SK-N-SH (cell line): ENCODE data around the gene SLC43A3. TPM values are rescaled to one million over a fixed set of nuclear protein-coding genes. Genes with fewer than 3 reads are reported as not detected.
"Not testable (repeated sequence)": the region's sequence is repeated elsewhere in the genome, so short reads cannot be mapped to it uniquely, and the experiment has no call there.

Experiments used
- CTCF ChIA-PET: fragments of 300-600, 350-600 bp; formaldehyde crosslinking; extraction: SDS; loops from one replicate; lab custom pipeline; 2021; lab: Yijun Ruan, JAX
- POLR2A ChIA-PET: fragments of 350-600 bp; sonication (Branson Sonifier 250); formaldehyde crosslinking; extraction: SDS; loops from one replicate; lab custom pipeline; 2020; ENCODE audit warnings: antibody characterized with exemption, inconsistent platforms; lab: Yijun Ruan, JAX
- DNase-seq: peaks from one replicate; pipeline ENCODE4 v3.0.0; 2012
- H2AFZ ChIP-seq: fragments of 200-600 bp; sonication (generic); 2 replicates; pipeline ENCODE4 v1.8.1; 2016; ENCODE audit warnings: antibody characterized with exemption, mild to moderate bottlenecking, low read depth
- H3F3A ChIP-seq: fragments of 200-600 bp; sonication (generic); replicated peaks from 2 replicates; pipeline ENCODE3; 2016; ENCODE audit warnings: antibody characterized with exemption, mild to moderate bottlenecking; ENCODE audit not compliant: insufficient read depth
- H3K27ac ChIP-seq, 2 experiments: fragments of 200-500 bp in 1 of 2; fragments of 200-600 bp in 1 of 2; sonication (Bioruptor generic) in 1 of 2; sonication (generic), shearing (Covaris generic) in 1 of 2; 2 replicates each; pipeline versions ENCODE4 v1.5.1 to v1.6.1; 2014 to 2016; ENCODE audit warnings: low read depth in 2 of 2, inconsistent platforms in 1 of 2, low read length in 1 of 2, mild to moderate bottlenecking in 1 of 2, mixed read lengths in 1 of 2
- H3K27me3 ChIP-seq: fragments of 200-600 bp; sonication (generic), shearing (Covaris generic); 2 replicates; pipeline ENCODE4 v1.6.1; 2016; ENCODE audit warnings: mixed run types; ENCODE audit not compliant: insufficient read depth
- H3K36me3 ChIP-seq, 2 experiments: fragments of 200-500 bp in 1 of 2; fragments of 200-600 bp in 1 of 2; sonication (Bioruptor generic) in 1 of 2; sonication (generic) in 1 of 2; replicated peaks in 1 of 2; 2 replicates each; pipeline versions ENCODE3 to v1.5.1; 2014 to 2016; ENCODE audit warnings: low read length in 1 of 2, mild to moderate bottlenecking in 1 of 2; ENCODE audit not compliant: insufficient read depth in 2 of 2, control insufficient read depth in 1 of 2
- H3K4me1 ChIP-seq, 2 experiments: fragments of 200-500 bp in 1 of 2; fragments of 200-600 bp in 1 of 2; sonication (Bioruptor generic) in 1 of 2; sonication (generic), shearing (Covaris generic) in 1 of 2; 2 replicates each; pipeline versions ENCODE4 v1.5.1 to v1.6.1; 2014 to 2016; ENCODE audit warnings: low read depth in 1 of 2, low read length in 1 of 2, mixed run types in 1 of 2; ENCODE audit not compliant: insufficient read depth in 2 of 2, control insufficient read depth in 1 of 2
- H3K4me2 ChIP-seq: fragments of 200-600 bp; sonication (generic), shearing (Covaris generic); 2 replicates; pipeline ENCODE4 v1.6.1; 2017; ENCODE audit warnings: mixed run types
- H3K4me3 ChIP-seq, 2 experiments: fragments of 200-500 bp in 1 of 2; fragments of 200-600 bp in 1 of 2; sonication (Bioruptor generic) in 1 of 2; sonication (generic), shearing (Covaris generic) in 1 of 2; 2 replicates each; pipeline versions ENCODE4 v1.5.1 to v1.8.1; 2014 to 2016; ENCODE audit warnings: low read depth in 2 of 2, inconsistent platforms in 1 of 2, low read length in 1 of 2, mild to moderate bottlenecking in 1 of 2, mixed read lengths in 1 of 2, moderate library complexity in 1 of 2
- H3K79me2 ChIP-seq: fragments of 200-600 bp; sonication (generic); 2 replicates; pipeline ENCODE4 v1.8.1; 2017; ENCODE audit warnings: mild to moderate bottlenecking; ENCODE audit not compliant: insufficient read depth
- H3K9ac ChIP-seq: fragments of 200-600 bp; sonication (generic); 2 replicates; pipeline ENCODE4 v1.6.1; 2017; ENCODE audit warnings: mixed run types
- H3K9me2 ChIP-seq: fragments of 200-600 bp; sonication (generic); 2 replicates; pipeline ENCODE4 v1.6.1; 2017; ENCODE audit warnings: mixed run types
- H3K9me3 ChIP-seq: fragments of 200-600 bp; sonication (generic); 2 replicates; pipeline ENCODE4 v1.6.1; 2017; ENCODE audit warnings: mixed run types, mild to moderate bottlenecking, moderate library complexity
- H4K20me1 ChIP-seq: fragments of 200-600 bp; sonication (generic); 2 replicates; pipeline ENCODE4 v1.6.1; 2017; ENCODE audit warnings: mild to moderate bottlenecking, mixed run types; ENCODE audit not compliant: insufficient read depth
- EP300 ChIP-seq, 2 experiments: IDR thresholded peaks; 2 replicates each; pipeline versions ENCODE4 v1.4.0 to v1.6.1; 2012; ENCODE audit warnings: borderline replicate concordance in 1 of 2, low read depth in 1 of 2, low read length in 1 of 2
- GATA2 ChIP-seq: sonication (generic); formaldehyde crosslinking; IDR thresholded peaks from 2 replicates; pipeline ENCODE4 v1.5.0; 2020; ENCODE audit warnings: mild to moderate bottlenecking, missing genetic modification reagents
- RAD21 ChIP-seq: IDR thresholded peaks from 2 replicates; pipeline ENCODE4 v1.6.1; 2012; ENCODE audit warnings: mild to moderate bottlenecking, low read length
- RFX5 ChIP-seq: IDR thresholded peaks from 2 replicates; pipeline ENCODE4 v1.6.1; 2012; ENCODE audit warnings: mild to moderate bottlenecking, improper control_type of control experiment, low read length
- SMC3 ChIP-seq: IDR thresholded peaks from 2 replicates; pipeline ENCODE4 v1.6.1; 2012; ENCODE audit warnings: low read depth, low read length, improper control_type of control experiment
- WGBS: methylation state at CpG from one replicate; pipeline ENCODE4 v1.1.6; 2017; ENCODE audit warnings: low lambda C conversion rate; 5-methylcytosine and 5-hydroxymethylcytosine counted together
- polyA plus RNA-seq, 3 experiments: library from polyadenylated mRNA; depleted of rRNA; stranded (reverse); fragments of >200 nt; gene quantifications; 2 replicates each; pipeline ENCODE4 v1.2.3, GENCODE V29; 2012
- TF ChIP-seq, protein P1 (sequence below): fragments of 200-600 bp; sonication (generic); IDR thresholded peaks from 2 replicates; pipeline ENCODE4 v1.6.1; 2017; ENCODE audit warnings: antibody characterized with exemption, mild to moderate bottlenecking, moderate library complexity

SLC43A3 gene
- polyA plus RNA-seq, 1 of the 3 experiments (the other 2 are of a cell fraction) = 4.1 TPM

DNA sequence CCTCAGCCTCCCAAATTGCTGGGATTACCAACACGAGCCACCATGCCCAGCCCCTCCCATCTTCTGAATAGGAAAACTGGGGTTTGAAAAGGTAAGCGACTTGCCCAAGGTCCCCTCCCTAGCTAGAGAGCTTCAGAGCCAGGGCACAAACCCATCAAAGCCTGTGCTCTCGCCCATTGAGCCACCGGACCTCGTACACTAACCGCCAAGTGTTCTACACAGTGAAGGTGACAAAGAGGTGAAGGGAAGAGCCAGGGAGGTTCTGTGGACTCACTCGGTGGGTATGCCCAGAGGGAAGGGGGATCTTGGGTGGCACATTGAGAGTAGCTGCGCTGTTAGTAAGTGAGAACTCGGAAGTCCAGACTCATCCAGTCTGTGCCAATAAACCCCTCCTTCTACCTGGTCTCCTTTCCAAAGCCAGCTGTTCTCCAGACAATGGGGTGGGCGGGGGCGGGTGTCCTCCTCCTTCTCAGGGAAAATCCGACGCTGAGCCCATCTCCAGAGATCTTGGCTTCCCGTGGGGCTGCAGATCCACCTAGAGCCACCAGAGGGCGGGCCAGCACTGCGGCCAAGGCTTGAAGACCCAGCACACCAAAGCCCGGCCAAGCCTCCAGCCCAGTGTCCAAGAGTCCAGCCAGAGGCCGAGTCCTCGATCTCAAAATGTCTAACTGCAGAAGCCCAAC is 30.2 kb upstream of the SLC43A3 start:
- H3F3A ChIP-seq = peaks cover 4% of the 10 kb centered on the region
- no peak overlapping the region for H2AFZ ChIP-seq
- no peaks in the 10 kb centered on the region for H3K9me2 ChIP-seq
- DNase-seq = peak; percentile 85
- H3K4me2 ChIP-seq = peak overlapping the region; percentile 78; the same call in 1 of the 2 replicates
- no peaks in the 10 kb centered on the region for H3K36me3 ChIP-seq
- no peak overlapping the region for H3K27ac ChIP-seq
- no peak overlapping the region; a peak in 1 of 4 replicates for H3K4me3 ChIP-seq
- 10% methylated on average over 16 of the region's 19 CpGs for WGBS
- peaks cover 11 to 22% of the 10 kb centered on the region in 2 experiments; a peak in 2 of 4 replicates for H3K4me1 ChIP-seq
- H3K79me2 ChIP-seq = no peaks in the 10 kb centered on the region
- POLR2A ChIA-PET = no interaction called here
- H3K9ac ChIP-seq = no peak overlapping the region
- TF ChIP-seq RFX5 (no peak), RAD21 (peak; percentile 92), SMC3 (peak; percentile 90), GATA2 (0 out of 2 replicates have a peak, but pooled peaks have one; percentile 8)
- TF ChIP-seq, protein P1, sequence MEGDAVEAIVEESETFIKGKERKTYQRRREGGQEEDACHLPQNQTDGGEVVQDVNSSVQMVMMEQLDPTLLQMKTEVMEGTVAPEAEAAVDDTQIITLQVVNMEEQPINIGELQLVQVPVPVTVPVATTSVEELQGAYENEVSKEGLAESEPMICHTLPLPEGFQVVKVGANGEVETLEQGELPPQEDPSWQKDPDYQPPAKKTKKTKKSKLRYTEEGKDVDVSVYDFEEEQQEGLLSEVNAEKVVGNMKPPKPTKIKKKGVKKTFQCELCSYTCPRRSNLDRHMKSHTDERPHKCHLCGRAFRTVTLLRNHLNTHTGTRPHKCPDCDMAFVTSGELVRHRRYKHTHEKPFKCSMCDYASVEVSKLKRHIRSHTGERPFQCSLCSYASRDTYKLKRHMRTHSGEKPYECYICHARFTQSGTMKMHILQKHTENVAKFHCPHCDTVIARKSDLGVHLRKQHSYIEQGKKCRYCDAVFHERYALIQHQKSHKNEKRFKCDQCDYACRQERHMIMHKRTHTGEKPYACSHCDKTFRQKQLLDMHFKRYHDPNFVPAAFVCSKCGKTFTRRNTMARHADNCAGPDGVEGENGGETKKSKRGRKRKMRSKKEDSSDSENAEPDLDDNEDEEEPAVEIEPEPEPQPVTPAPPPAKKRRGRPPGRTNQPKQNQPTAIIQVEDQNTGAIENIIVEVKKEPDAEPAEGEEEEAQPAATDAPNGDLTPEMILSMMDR = peak; percentile 87
- peaks cover 33% of the 10 kb centered on the region for H3K27me3 ChIP-seq
- H4K20me1 ChIP-seq = no peaks in the 10 kb centered on the region
- no peaks in the 10 kb centered on the region for H3K9me3 ChIP-seq
- CTCF ChIA-PET = interaction anchor here (0.6 to 13.8 kb wide), 49 partner anchors 8 to 343 kb away, joined by 3 to 306 read pairs (median 7); partner anchors contain the start of genes CLP1, PRG2, SERPING1 and SLC43A1

DNA sequence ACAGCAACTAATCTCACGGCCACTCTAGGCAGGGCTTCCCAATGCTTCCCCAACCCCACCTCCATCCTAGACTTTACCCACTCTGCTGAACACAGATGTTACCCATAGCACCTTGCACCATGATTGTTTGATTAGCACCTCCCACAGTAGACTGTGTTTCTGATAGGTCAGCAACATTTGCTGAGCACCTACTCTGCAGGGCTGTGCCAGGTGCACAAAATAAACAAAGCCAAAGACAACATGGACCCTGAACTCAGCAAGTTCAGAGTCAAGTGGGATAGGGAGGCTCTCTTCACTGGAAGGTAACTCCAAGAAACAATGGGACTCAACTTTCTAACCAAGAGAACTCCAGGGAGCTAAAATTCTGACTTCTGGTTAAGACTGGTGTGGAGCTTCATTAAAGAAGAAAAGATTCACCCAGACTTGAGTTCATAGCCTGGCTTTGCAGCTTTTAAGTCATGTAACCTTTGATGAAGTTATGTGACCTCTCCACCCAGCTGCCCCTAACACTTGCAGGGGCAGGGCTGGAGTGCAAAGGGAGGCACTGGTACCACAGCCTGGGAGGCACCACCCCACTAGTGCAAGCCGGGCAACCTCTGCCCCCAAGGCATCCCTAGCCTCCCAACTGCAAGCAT is 26.7 kb upstream of the SLC43A3 start:
- 25% methylated on average over 2 of the region's 2 CpGs for WGBS
- Histone ChIP-seq H3K4me2 (no peak overlapping the region), H3K27ac (no peak overlapping the region), H3K4me3 (no peak overlapping the region), H4K20me1 (no peaks in the 10 kb centered on the region), H3K9me2 (no peaks in the 10 kb centered on the region), H3K4me1 (peaks cover 0 to 6% of the 10 kb centered on the region in 2 experiments; a peak in 1 of 4 replicates), H3K36me3 (no peaks in the 10 kb centered on the region), H3K79me2 (no peaks in the 10 kb centered on the region), H3K9me3 (no peaks in the 10 kb centered on the region), H2AFZ (no peak overlapping the region), H3K27me3 (peaks cover 9% of the 10 kb centered on the region; the same call in 1 of the 2 replicates), H3F3A (no peaks in the 10 kb centered on the region), H3K9ac (no peak overlapping the region)
- DNase-seq = no peak
- ChIA-PET POLR2A (no interaction called here), CTCF (interaction anchor here (1.2 to 13.8 kb wide), 5 partner anchors 10 to 108 kb away, joined by 3 to 306 read pairs (median 4); partner anchors contain the start of gene TIMM10)
- TF ChIP-seq EP300 (IDR thresholded peaks at IDR 0.05; ENCODE audit: borderline replicate concordance in 1 of 2, low read depth in 1 of 2, low read length in 1 of 2) = no peak

DNA sequence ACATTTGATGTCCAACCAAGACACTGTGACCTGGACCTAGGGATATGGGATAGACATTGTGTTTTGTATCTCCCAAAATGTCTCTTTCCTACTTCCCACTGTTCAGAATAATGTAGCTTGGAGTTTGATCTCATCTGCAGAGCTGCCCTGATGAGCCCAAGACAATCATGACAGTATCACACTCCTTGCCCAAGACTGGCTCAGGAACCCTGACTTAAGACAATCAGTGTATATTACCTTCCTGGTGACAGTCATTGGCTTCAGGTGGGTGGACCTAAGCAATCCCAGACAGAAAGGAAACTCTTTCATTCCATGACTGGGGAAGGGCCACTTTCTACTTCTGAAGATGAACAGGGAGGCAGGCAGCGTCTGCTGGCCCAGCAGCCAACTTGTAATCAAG is 19.1 kb upstream of the SLC43A3 start:
- no peaks in the 10 kb centered on the region for H4K20me1 ChIP-seq
- H3K27ac ChIP-seq = no peak overlapping the region
- no peak for TF ChIP-seq EP300 (IDR thresholded peaks at IDR 0.05; ENCODE audit: borderline replicate concordance in 1 of 2, low read depth in 1 of 2, low read length in 1 of 2)
- TF ChIP-seq, all 33 proteins: peak for 0
- Histone ChIP-seq H3K27me3 (no peaks in the 10 kb centered on the region; the same call in 1 of the 2 replicates), H3K9me2 (no peaks in the 10 kb centered on the region), H2AFZ (no peak overlapping the region), H3K79me2 (no peaks in the 10 kb centered on the region), H3K9ac (no peak overlapping the region), H3F3A (no peaks in the 10 kb centered on the region), H3K9me3 (no peaks in the 10 kb centered on the region), H3K36me3 (no peaks in the 10 kb centered on the region), H3K4me1 (no peaks in the 10 kb centered on the region), H3K4me3 (no peak overlapping the region), H3K4me2 (no peak overlapping the region)
- WGBS = 40% methylated on average over 1 of the region's 1 CpG
- no peak for DNase-seq
- ChIA-PET POLR2A (no interaction called here), CTCF (interaction anchor here (1.0 to 1.9 kb wide), 3 partner anchors 12 to 37 kb away, joined by 3 to 9 read pairs (median 6); partner anchors contain the start of gene RTN4RL2)

DNA sequence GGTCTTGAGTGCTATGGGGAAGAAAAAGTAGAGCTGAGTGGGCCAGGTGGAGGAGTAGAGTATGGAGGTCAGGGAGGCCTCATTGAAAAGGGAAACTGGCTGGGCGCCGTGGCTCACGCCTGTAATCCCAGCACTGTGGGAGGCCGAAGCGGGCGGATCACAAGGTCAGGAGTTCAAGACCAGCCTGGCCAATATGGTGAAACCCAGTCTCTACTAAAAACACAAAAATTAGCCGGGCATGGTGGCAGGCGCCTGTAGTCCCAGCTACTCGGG is 18.1 kb upstream of the SLC43A3 start:
- H3F3A ChIP-seq, H3K27ac ChIP-seq, H3K9ac ChIP-seq, H3K36me3 ChIP-seq, H3K4me3 ChIP-seq, H3K79me2 ChIP-seq, H3K4me1 ChIP-seq, H3K4me2 ChIP-seq, H3K27me3 ChIP-seq, POLR2A ChIA-PET, DNase-seq, H3K9me3 ChIP-seq, H2AFZ ChIP-seq, H3K9me2 ChIP-seq, H4K20me1 ChIP-seq: not testable (repeated sequence)
- CTCF ChIA-PET = interaction anchor here (2.1 to 5.9 kb wide), 2 partner anchors 12 to 39 kb away, joined by 5 to 43 read pairs; no protein-coding TSS in a partner anchor
- 73% methylated on average over 9 of the region's 9 CpGs for WGBS
